ENCODE measurements around the gene FHIP2A.
"Not testable (repeated sequence)": the region's sequence is repeated elsewhere in the genome, so short reads cannot be mapped to it uniquely, and the experiment has no call there.

FHIP2A gene

GRCh38 chr10:114821293-114821914 is at the start of gene FHIP2A:
Gene FHIP2A (plus strand): TSS chr10:114821780. CDS start chr10:114822079, 299 bp downstream.
- peak; percentile 24 for DNase-seq

DNA sequence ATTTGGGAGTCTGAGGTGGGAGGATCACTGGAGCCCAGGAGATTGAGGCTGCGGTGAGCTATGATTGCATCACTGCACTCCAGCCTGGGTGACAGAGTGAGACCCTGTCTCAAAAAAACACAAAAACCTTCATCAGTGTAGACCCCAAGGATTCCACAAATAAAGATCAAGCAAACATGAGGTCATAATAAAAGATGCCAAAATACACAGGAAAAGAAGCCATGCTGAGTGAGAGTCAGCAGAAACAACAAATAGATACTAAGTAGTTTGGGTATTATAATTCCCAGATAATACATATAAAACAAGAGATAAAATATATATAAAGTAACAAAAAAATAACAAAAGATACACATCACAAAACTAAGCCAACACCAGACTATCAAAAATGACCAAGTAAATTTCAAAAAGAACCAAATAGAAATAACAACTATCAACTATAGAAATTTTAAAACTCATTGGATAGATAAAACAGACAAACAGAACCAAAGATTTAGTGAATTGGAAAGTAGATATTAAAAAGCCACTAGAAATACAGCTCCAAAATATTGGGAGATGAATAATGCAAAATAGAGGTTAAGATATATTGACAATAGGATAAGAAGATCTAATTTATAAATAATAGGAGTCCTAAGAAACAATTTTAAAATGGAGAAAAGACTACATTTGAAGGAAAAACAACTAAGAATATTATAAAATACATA is 48.9 kb upstream of the FHIP2A start:
- DNase-seq = no peak

DNA sequence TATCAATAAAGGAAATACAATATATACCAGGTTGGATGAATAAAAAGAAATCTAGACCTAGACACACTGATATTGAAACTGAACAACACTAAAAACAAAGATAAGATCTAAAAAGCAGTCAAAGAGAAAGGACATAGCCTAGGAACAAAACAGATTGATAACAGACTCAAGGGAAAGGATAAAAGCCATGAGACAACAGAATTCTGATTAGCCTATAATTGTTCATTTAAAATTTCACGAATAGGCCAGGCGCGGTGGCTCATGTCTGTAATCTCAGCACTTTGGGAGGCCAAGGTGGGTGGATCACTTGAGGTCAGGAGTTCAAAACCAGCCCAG is 48.4 kb upstream of the FHIP2A start:
- no peak for DNase-seq

- not testable (repeated sequence) for DNase-seq
Measured at GRCh38 chr10:114775082-114775481, 46.5 kb upstream of the FHIP2A start.

GRCh38 chr10:114777415-114777814 is 44.2 kb upstream of the FHIP2A start:
- DNase-seq = no peak

DNA sequence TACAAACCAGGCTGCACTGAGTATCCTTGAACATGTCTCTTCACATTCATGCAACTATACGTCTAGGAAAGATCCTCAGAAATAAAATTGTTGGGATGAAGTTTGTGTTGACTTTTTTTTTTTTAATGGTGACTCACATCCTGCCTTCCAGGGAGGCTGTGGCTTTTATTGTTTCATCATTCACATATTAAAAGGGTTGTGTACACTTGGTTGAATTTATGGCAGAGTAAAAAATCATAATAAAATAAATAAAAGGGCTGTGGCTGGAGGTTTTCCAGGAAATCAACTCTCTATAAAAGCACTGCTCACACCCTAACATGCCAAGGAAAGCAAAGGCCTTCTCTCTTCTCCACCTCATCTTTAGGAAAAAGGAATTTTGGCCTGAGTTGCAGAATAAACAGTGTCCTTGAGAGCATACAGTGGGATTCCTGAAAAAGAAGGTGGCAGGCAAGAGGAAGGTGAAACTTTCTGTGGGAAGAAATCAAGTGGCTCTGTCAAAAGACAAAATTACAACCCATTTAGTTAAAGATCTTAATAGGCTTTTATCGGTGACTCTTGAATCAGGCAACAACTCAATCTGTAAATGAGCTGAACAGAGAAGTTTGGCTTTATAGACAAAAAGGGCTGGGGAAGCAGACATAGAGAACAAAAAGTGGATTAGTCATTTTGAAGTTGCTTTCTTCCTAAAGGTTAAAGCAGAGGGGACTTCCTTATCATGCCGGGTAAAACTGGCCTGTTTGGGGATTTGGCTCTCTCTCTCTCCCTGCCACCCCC is 41.6 kb upstream of the FHIP2A start:
- no peak for DNase-seq

DNA sequence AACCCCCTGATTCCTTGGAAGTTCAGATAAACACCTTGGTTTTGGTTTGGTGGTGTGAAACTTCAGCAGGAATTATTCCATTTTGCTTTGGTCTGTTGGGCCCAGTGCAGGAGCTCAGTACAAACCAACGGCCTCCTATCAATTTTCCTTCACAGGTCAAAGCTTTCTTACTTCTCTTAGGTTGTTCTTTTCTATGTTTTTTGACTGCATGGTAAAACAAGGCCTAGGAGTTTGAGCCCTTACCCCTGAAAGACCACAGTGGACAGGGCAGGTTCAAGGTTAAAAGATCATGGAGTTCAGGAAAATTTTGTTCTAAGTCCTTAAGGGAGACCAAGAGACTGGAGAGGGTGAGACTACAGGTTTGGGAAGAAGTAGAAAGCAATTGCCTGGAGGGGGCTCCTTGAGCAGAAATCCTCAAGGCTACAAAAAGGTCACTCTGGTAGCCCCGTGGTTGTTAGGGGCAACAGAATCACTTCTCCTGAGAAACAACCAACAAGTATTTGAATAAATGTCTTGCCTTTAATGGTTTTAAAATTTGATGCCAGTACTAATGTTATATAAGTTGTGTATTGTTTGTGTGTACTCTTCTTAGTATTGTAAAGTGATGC is 40.9 kb upstream of the FHIP2A start:
- no peak for DNase-seq

DNA sequence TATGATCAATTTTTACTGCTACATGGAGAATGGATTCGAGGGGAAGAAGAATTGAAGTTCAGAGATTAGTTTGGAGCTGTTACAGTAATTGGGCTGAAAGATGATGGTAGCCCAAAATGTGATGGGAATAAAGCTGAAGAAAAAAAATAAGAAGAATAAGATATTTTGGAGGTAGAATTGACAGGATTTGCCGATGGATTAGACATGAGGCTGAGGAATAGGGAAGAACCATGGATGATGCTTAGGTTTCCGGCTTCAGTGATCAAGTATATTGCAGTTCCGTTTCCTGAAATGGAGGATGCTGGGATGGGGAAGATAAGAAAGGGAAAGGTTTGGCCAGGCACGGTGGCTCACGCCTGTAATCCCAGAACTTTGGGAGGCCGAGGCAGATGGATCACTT is 38.9 kb upstream of the FHIP2A start:
- DNase-seq = no peak

GRCh38 chr10:114783686-114784085 is 37.9 kb upstream of the FHIP2A start:
- DNase-seq = no peak

DNA sequence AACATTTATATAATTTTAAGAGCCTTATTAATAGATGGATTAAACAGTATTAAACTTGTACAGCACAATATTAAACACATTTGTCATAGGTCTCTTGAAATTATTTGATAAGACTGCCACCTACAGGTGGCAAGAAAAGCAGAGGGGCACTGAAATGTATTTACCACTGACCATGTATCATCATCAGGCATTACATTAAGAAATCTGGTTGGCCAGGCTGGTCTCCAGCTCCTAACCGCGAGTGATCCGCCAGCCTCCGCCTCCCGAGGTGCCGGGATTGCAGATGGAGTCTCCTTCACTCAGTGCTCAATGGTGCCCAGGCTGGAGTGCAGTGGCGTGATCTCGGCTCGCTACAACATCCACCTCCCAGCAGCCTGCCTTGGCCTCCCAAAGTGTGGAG is 35.1 kb upstream of the FHIP2A start:
- not testable (repeated sequence) for DNase-seq

DNA sequence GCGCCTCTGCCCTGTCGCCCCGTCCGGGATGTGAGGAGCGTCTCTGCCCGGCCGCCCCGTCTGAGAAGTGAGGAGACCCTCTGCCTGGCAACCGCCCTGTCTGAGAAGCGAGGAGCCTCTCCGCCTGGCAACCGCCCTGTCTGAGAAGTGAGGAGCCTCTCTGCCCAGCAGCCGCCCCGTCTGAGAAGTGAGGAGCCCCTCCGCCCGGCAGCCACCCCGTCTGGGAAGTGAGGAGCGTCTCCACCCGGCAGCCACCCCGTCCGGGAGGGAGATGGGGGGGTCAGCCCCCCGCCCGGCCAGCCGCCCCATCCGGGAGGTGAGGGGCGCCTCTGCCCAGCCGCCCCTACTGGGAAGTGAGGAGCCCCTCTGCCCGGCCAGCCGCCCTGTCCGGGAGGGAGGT is 34.4 kb upstream of the FHIP2A start:
- not testable (repeated sequence) for DNase-seq

DNA sequence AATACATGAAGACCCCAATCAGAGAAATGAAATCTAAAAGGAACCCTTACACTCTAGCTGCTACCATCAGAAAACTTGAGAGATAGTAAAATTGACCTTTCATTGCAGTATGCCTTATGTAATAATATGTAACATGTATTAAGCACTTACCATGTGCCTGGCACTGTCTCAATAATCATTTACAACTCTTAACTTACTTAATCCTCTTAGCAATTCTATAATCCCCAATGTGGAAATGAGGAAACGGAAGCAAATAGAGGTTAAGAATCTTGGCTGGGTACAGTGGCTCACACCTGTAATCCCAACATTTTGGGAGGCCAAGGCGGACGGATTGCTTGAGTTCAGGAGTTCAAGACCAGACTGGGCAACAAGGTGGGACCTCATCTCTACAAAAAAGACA is 29.8 kb upstream of the FHIP2A start:
- no peak for DNase-seq

DNA sequence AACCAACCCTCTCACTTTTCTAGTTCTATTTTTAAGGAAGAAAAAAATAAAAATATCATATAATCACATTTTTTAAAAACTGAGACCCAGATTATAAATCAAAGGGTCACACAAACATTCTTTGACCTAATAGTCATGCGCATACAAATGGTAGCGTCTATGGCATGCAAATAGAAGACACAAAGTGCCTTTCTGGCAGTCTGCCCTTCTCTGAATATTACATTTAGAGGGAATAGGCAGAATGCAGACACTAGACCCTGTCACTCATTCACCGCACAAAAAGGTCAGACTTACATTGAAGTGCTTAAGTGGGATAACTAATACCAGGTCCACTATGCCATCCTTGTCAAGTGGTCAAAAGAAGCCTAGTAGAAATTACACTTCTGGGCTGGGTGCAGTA is 26.5 kb upstream of the FHIP2A start:
- DNase-seq = peak; percentile 76

DNA sequence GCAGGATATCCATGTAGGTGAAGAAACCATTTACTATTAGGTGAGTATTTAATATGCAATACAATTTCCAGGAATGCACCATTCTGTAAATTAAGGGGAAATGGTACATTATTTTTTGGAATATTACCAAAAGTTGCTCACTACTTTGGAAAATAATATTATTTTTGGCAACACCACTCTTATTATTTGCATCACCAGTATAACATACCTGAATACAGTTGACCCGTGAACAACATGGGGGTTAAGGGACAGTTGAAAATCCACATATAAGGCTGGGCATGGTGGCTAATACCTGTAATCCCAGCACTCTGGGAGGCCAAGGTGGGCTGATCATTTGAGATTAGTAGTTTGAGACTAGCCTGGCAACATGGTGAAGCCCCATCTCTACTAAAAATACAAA is 21.2 kb upstream of the FHIP2A start:
- no peak for DNase-seq

- no peak for DNase-seq
Measured at GRCh38 chr10:114801411-114801813, 20.2 kb upstream of the FHIP2A start.

DNA sequence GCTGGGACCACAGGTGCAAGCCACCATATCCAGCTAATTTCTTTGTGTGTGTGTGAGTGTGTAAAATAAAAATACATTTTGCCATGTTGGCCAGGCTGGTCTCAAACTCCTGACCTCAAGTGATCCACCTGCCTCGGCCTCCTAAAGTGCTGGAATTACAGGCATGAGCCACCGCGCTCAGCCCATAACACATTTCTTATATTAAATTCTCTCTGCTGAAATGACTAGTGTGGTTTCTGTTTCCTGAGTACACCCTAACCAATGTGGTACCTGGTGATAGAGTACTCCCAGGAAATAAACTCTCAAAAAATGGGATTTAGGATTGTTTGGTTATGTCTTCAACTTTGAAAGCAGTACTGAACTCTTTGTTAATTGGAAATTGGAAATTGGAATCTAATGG is 19.4 kb upstream of the FHIP2A start:
- DNase-seq = no peak

DNA sequence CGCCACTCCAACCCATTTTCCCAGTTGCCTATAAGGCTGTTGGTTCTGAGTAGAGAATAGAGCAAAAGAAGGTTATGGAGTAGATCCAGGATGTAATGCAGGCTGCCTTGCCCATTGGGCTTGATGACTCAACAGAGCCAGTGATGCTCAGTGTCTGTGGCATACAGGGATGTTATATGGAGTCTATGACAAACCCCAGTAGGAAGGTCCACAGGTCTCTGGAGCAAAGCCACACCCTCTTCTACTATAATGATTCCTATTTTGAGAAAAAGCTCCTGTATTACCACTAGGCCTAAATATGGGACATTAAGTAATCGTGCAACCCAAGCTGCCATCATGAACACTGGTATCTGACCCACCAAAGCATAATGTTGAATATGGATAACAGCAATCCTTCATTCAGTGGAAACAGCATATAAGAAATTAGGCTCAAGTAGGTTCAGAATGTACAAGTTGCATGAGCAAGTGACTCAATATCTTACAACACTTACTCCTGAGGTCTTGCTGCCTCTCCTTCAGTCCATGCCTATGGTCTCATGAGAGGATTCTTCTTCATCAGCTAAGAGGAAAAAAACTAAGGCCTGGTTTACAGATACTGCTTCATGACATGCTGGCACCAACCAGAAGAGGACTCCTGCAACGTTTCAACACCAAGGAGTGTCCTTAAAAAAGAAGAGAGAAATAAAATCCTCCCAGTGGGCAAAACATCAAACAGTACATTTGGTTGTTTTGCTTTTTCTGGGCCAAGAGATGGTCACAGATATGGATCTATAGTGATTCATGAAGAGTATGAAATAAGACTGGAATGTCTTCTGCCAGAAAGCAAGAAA is 14.8 kb upstream of the FHIP2A start:
- no peak for DNase-seq

- no peak for DNase-seq
Measured at GRCh38 chr10:114808982-114809381, 12.6 kb upstream of the FHIP2A start.

- DNase-seq = no peak
Measured at GRCh38 chr10:114810926-114811325, 10.7 kb upstream of the FHIP2A start.

DNA sequence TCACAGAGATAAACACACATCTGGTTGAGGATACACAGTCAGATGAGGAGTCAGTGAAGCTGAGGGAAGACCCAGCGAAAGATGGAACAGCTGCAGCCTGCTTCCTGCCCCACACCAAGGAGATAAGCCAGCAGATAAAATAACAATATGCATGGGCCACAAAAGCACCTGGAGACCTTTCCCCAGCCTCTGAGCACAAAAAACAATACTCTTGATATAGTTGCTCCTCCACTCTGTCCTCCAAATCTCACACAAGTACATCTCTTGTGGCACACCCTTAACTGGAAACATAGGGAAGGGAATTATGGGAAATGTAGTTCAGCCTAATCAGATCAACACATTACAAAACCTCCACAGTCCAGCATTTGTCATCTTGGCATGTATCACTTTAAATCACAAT is 9.7 kb upstream of the FHIP2A start:
- no peak for DNase-seq

DNA sequence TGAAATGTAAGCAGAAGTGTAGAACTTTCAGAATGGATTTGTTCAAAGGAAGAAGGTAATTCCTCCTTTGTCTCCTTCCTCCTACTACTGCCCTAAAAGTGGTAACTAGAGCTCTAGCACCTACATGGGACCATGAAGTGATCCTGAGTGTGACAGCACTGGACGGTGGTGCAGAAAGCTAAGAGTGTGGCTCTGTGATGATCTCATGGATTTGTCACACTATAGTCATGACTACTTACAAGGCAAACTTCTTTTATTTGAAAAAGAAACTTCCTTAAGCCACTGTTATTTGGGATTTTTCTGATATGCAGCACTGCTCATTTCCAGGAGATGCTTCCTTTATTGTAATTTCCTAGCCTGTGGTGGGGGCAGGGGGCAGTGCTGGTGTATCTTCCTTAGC is 5.8 kb upstream of the FHIP2A start:
- no peak for DNase-seq

- no peak for DNase-seq
Measured at GRCh38 chr10:114816308-114816707, 5.3 kb upstream of the FHIP2A start.

GRCh38 chr10:114819322-114819721 is 2.3 kb upstream of the FHIP2A start:
- no peak for DNase-seq
